Right ventricle myocardium superior (tissue), 1 donor: ENCODE data around the gene NSF. TPM values are rescaled to one million over a fixed set of nuclear protein-coding genes. Genes with fewer than 3 reads are reported as not detected.
"Not testable (repeated sequence)": the region's sequence is repeated elsewhere in the genome, so short reads cannot be mapped to it uniquely, and the experiment has no call there.

Experiments
- ATAC-seq: fragments of 200-7000 bp; cut with Tn5 transposase; one replicate; pipeline ENCODE4 v1.9.1; 2020; ENCODE audit warnings: mild to moderate bottlenecking; ENCODE audit not compliant: poor library complexity
- DNase-seq: peaks from one replicate; pipeline ENCODE4 v3.0.0-alpha.2; 2020
- intact Hi-C: fragments of 100-400 bp; cut with DNase I; formaldehyde crosslinking; loops from one replicate; pipeline ENCODE4 v1.11.2; 2022
- total RNA-seq: library from RNA; stranded (reverse); fragmentation: NEBNext Ultra II Directional; extraction: Animal tissue kit (Norgen Biotek cat#: 25700); gene quantifications from one replicate; pipeline ENCODE4 v1.2.1, GENCODE V29; 2021
- donor health status: DM: no; HTN: yes; CAD: no; lungs with severe emphysema.

Gene NSF
- total RNA-seq, 1 donor from 2014 or later: 23.2 TPM

- intact Hi-C loops, ATAC-seq, DNase-seq: not testable (repeated sequence)
These were observed 33.3 kb downstream of the NSF start for GRCh38 chr17:46623790-46624189.

- ATAC-seq, intact Hi-C loops, DNase-seq: not testable (repeated sequence)
These were observed 34.3 kb downstream of the NSF start for GRCh38 chr17:46624726-46625125.

- ATAC-seq, intact Hi-C loops, DNase-seq: not testable (repeated sequence)
These were observed 37.0 kb downstream of the NSF start for GRCh38 chr17:46627452-46627851.

- ATAC-seq: peak; percentile 62
- intact Hi-C loops, DNase-seq: not testable (repeated sequence)
These were observed 38.4 kb downstream of the NSF start for GRCh38 chr17:46628753-46629436.

GRCh38 chr17:46632146-46632545, 41.7 kb downstream of the NSF start:
- DNase-seq, intact Hi-C loops: not testable (repeated sequence)
- ATAC-seq: peak; percentile 73

GRCh38 chr17:46634844-46635243, 44.4 kb downstream of the NSF start:
- intact Hi-C loops, ATAC-seq, DNase-seq: not testable (repeated sequence)

- DNase-seq, ATAC-seq, intact Hi-C loops: not testable (repeated sequence)
These were observed 51.6 kb downstream of the NSF start for GRCh38 chr17:46641861-46642656.

GRCh38 chr17:46647251-46647650, 56.8 kb downstream of the NSF start:
- DNase-seq, ATAC-seq, intact Hi-C loops: not testable (repeated sequence)

GRCh38 chr17:46647688-46648278, 57.3 kb downstream of the NSF start:
- DNase-seq, intact Hi-C loops, ATAC-seq: not testable (repeated sequence)

- intact Hi-C loops, ATAC-seq, DNase-seq: not testable (repeated sequence)
These were observed 58.8 kb downstream of the NSF start for GRCh38 chr17:46649246-46649645.

- intact Hi-C loops, DNase-seq: not testable (repeated sequence)
- ATAC-seq: peak; percentile 96
These were observed 61.7 kb downstream of the NSF start for GRCh38 chr17:46652024-46652643.

GRCh38 chr17:46658235-46658634, 67.8 kb downstream of the NSF start:
- ATAC-seq, intact Hi-C loops, DNase-seq: not testable (repeated sequence)

GRCh38 chr17:46659702-46660101, 69.2 kb downstream of the NSF start:
- ATAC-seq, intact Hi-C loops, DNase-seq: not testable (repeated sequence)

- DNase-seq, ATAC-seq, intact Hi-C loops: not testable (repeated sequence)
These were observed 72.7 kb downstream of the NSF start for GRCh38 chr17:46663123-46663522.

GRCh38 chr17:46663552-46663951, 73.1 kb downstream of the NSF start:
- intact Hi-C loops, DNase-seq, ATAC-seq: not testable (repeated sequence)

- peak; percentile 15 for DNase-seq
- intact Hi-C loops, ATAC-seq: not testable (repeated sequence)
These were observed 75.5 kb downstream of the NSF start for GRCh38 chr17:46665969-46666368.

GRCh38 chr17:46670789-46671188, 80.3 kb downstream of the NSF start:
- DNase-seq, ATAC-seq, intact Hi-C loops: not testable (repeated sequence)

GRCh38 chr17:46672777-46673176, 82.3 kb downstream of the NSF start:
- intact Hi-C loops, DNase-seq, ATAC-seq: not testable (repeated sequence)
